Activated CD8-positive, alpha-beta T cell treated with anti-CD3 and anti-CD28 coated beads, Interleukin-2, amount 10 ng/mL, durations not matched to agents 7 days and 5 days (primary cell): ENCODE data around the gene RTN4RL2. TPM values are rescaled to one million over a fixed set of nuclear protein-coding genes. Genes with fewer than 3 reads are reported as not detected.

Experiments
- ATAC-seq: fragments of 150-1000 bp; cut with Tn5 transposase; one replicate; pipeline ENCODE4 v1.10.0; 2021; ENCODE audit warnings: moderate library complexity
- CTCF ChIA-PET: fragments of 350-600 bp; sonication (Branson Sonifier 250); formaldehyde crosslinking; loops from one replicate; lab custom pipeline; 2021; ENCODE audit warnings: antibody characterized with exemption; lab: Charles Lee
- POLR2A ChIA-PET: fragments of 350-600 bp; sonication (Branson Sonifier 250); formaldehyde crosslinking; loops from one replicate; lab custom pipeline; 2021; ENCODE audit warnings: antibody characterized with exemption; lab: Charles Lee
- DNase-seq: peaks from one replicate; pipeline ENCODE4 v3.0.0-alpha.2; 2020
- H3K27ac Mint-ChIP-seq: one replicate; pipeline ENCODE4 v1.8.0; 2021; ENCODE audit warnings: mild to moderate bottlenecking, mixed read lengths
- H3K27me3 Mint-ChIP-seq: one replicate; pipeline ENCODE4 v1.8.0; 2021; ENCODE audit warnings: low read depth, mixed read lengths
- H3K36me3 Mint-ChIP-seq: one replicate; pipeline ENCODE4 v1.8.0; 2021; ENCODE audit warnings: low read depth, mixed read lengths
- H3K4me1 Mint-ChIP-seq: one replicate; pipeline ENCODE4 v1.8.0; 2021; ENCODE audit warnings: low read depth, mixed read lengths
- H3K4me3 Mint-ChIP-seq: one replicate; pipeline ENCODE4 v1.8.0; 2021; ENCODE audit warnings: mild to moderate bottlenecking, mixed read lengths
- H3K9me3 Mint-ChIP-seq: one replicate; pipeline ENCODE4 v1.8.0; 2022; ENCODE audit warnings: mixed read lengths; ENCODE audit not compliant: insufficient read depth
- total RNA-seq, 2 experiments: library from RNA; stranded (reverse); gene quantifications; one replicate each; pipeline ENCODE4 v1.2.3, GENCODE V29; 2021

Gene RTN4RL2
- total RNA-seq, 2 experiments from 2014 or later = 0.47 to 0.57 TPM

DNA sequence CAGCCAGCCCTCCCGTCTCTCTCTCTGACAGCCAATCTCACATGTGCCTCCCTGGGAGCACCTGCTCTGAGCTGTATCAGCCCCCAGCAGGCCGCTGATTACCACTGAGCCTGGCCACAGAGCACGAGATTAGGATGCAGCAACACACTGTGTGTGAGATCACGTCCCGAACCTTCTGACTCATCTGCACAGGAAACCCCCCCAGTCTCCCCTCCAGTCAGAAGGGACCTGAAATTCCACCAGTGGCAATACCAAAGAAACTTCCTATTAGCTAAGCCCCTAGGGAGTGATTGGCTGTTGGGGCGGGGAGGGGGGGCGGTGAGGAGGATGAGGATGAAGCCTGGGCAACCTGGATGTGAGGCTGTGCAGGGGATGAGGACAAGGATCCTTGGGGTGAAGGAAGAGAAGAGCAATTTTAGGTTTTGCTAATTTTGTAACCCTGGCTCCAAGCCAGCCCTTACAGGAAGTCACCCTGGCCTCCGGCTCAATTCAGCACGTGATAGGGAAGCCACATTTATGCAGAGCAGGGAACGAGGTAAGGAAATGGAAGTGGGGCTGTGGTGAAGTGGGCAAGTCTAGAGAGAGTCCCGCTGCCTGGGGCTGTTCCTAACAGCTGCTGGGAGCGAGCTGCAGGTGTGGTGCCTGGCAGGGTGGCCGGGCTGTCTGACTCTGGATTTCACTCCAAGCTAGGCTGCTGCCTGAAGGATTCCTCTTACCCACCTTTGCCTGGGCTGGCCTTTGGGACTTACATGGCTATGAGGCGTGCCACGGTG is 35.4 kb upstream of the RTN4RL2 start:
- Mint-ChIP-seq H3K4me1 (peaks cover 65% of the 10 kb centered on the region), H3K27me3 (peaks cover 10% of the 10 kb centered on the region), H3K9me3 (no peaks in the 10 kb centered on the region), H3K36me3 (peaks cover 60% of the 10 kb centered on the region), H3K27ac (peak overlapping the region; percentile 88), H3K4me3 (peak overlapping the region; percentile 88)
- ChIA-PET POLR2A (interaction anchor here (0.7 to 1.8 kb wide), 4 partner anchors 144 to 1153 kb away, joined by 3 to 5 read pairs (median 3); partner anchors contain the start of gene MED19), CTCF (interaction anchor here (1.5 to 6.4 kb wide), 4 partner anchors 8 to 102 kb away, joined by 3 to 80 read pairs (median 6); partner anchors contain the start of gene RTN4RL2)
- peak; percentile 93 for ATAC-seq
- DNase-seq = peak; percentile 92

DNA sequence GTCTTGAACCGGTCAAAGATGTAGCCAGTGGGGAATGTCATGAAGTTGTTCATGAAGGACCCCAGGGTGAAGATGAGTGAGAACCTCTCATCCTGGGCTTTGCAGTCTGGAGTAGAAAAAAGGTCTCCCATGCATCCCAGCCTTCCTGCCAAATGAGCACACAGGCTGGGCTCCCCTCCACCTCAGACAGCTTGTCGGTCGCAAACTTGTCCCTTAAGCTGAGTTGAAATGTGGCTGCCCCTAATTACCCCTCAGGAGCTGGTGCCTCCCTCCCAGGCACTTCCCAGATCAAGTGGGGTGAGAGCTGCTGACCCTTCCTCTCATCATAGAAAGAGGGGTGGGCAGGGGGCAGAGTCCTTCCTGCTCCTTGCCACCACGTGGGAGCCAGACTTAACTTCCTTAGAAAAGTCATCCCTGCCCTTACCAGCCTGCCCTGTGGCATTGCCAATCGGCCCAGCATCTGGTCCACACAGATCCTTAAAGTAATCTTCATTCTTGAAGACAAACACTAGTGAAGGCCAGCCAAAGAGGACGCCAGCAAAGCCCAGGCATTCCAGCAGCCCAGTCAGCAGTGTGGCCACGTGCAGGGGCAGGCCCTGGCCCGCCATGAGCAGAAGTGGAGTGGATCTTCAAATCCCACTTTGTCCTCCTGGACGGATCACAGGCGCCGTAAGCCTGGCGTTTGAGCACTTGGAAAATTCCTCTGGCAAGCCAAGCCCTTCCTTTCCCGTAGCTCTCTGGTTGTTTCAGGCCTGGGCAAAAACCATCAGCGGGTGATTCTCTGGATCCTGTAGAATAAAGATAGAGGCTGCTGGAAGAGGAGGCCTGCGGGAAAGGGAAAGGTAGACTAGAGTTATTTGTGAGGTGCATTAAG is 34.5 kb upstream of the RTN4RL2 start:
- H3K9me3 Mint-ChIP-seq = no peaks in the 10 kb centered on the region
- H3K36me3 Mint-ChIP-seq = peaks cover 52% of the 10 kb centered on the region
- peak overlapping the region; percentile 88 for H3K4me3 Mint-ChIP-seq
- no peak for DNase-seq
- ChIA-PET POLR2A (interaction anchor here (0.6 to 1.8 kb wide), 5 partner anchors 8 to 1152 kb away, joined by 3 to 5 read pairs (median 3); no protein-coding TSS in a partner anchor), CTCF (interaction anchor here (0.7 to 6.4 kb wide), 8 partner anchors 9 to 102 kb away, joined by 3 to 80 read pairs (median 4); partner anchors contain the start of gene RTN4RL2)
- ATAC-seq = no peak
- peaks cover 60% of the 10 kb centered on the region for H3K4me1 Mint-ChIP-seq
- H3K27ac Mint-ChIP-seq = peak overlapping the region; percentile 88
- peaks cover 10% of the 10 kb centered on the region for H3K27me3 Mint-ChIP-seq

GRCh38 chr11:57426439-57426928 is 33.8 kb upstream of the RTN4RL2 start:
- DNase-seq (peak; percentile 32), ATAC-seq (no peak)
- H3K36me3 Mint-ChIP-seq = peaks cover 46% of the 10 kb centered on the region
- no peaks in the 10 kb centered on the region for H3K9me3 Mint-ChIP-seq
- peaks cover 56% of the 10 kb centered on the region for H3K4me1 Mint-ChIP-seq
- POLR2A ChIA-PET = interaction anchor here (0.6 to 0.9 kb wide), 4 partner anchors 8 to 92 kb away, joined by 3 read pairs; no protein-coding TSS in a partner anchor
- peaks cover 10% of the 10 kb centered on the region for H3K27me3 Mint-ChIP-seq
- peak overlapping the region; percentile 88 for H3K27ac Mint-ChIP-seq
- H3K4me3 Mint-ChIP-seq = peak overlapping the region; percentile 88
- CTCF ChIA-PET = interaction anchor here (0.7 to 6.4 kb wide), 7 partner anchors 10 to 101 kb away, joined by 3 to 80 read pairs (median 4); partner anchors contain the start of gene RTN4RL2

GRCh38 chr11:57426929-57427726 is 33.2 kb upstream of the RTN4RL2 start, which contains the start of gene SLC43A3:
Gene SLC43A3 (minus strand): TSS chr11:57427121. CDS start chr11:57426172, 949 bp downstream.
- ATAC-seq (peak; percentile 70), DNase-seq (peak; percentile 80)
- H3K27me3 Mint-ChIP-seq = peaks cover 10% of the 10 kb centered on the region
- ChIA-PET POLR2A (interaction anchor here (0.7 to 0.9 kb wide), 4 partner anchors 8 to 1150 kb away, joined by 3 read pairs; no protein-coding TSS in a partner anchor), CTCF (interaction anchor here (0.7 to 6.4 kb wide), 10 partner anchors 19 to 101 kb away, joined by 3 to 80 read pairs (median 4); partner anchors contain the start of gene RTN4RL2)
- H3K4me3 Mint-ChIP-seq = peak within 1 kb of the TSS; percentile 88
- peaks cover 40% of the 10 kb centered on the region for H3K36me3 Mint-ChIP-seq
- H3K4me1 Mint-ChIP-seq = peaks cover 49% of the 10 kb centered on the region
- no peaks in the 10 kb centered on the region for H3K9me3 Mint-ChIP-seq
- peak within 1 kb of the TSS; percentile 88 for H3K27ac Mint-ChIP-seq

GRCh38 chr11:57427727-57428082 is 32.6 kb upstream of the RTN4RL2 start:
- Mint-ChIP-seq H3K27ac (peak overlapping the region; percentile 88), H3K9me3 (no peaks in the 10 kb centered on the region), H3K27me3 (peaks cover 10% of the 10 kb centered on the region), H3K4me3 (peak overlapping the region; percentile 88), H3K4me1 (peaks cover 45% of the 10 kb centered on the region), H3K36me3 (peaks cover 34% of the 10 kb centered on the region)
- ATAC-seq = no peak
- ChIA-PET CTCF (interaction anchor here (0.8 to 6.4 kb wide), 7 partner anchors 21 to 99 kb away, joined by 3 to 80 read pairs (median 6); partner anchors contain the start of gene RTN4RL2), POLR2A (interaction anchor here (0.9 kb wide), 1 partner anchor 1149 kb away, joined by 3 read pairs; no protein-coding TSS in a partner anchor)
- DNase-seq = no peak

DNA sequence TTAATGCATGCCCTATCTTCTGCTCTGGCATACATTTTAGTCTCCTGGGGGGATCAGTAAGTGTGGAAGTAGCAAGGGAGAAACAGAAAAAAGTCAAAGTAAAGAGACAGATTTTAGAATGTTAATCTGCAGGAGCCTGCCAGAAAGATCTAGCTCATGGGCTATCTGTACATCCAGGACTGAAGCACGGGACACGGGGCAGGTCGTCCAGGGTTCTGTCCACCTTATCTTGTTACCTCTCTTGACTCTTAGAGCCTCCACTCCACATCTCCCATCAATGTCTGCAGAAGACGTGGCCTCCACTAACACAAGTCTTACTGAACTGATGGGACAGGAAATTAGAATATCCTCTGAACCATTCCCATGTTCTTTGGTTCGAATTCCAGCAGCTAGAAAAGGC is 31.7 kb upstream of the RTN4RL2 start:
- H3K4me3 Mint-ChIP-seq = no peak overlapping the region
- ChIA-PET CTCF (interaction anchor here (1.3 to 6.4 kb wide), 5 partner anchors 31 to 98 kb away, joined by 4 to 80 read pairs (median 10); partner anchors contain the start of gene RTN4RL2), POLR2A (no interaction called here)
- peaks cover 40% of the 10 kb centered on the region for H3K4me1 Mint-ChIP-seq
- H3K27me3 Mint-ChIP-seq = peaks cover 10% of the 10 kb centered on the region
- H3K27ac Mint-ChIP-seq = no peak overlapping the region
- ATAC-seq (no peak), DNase-seq (no peak)
- H3K36me3 Mint-ChIP-seq = peaks cover 24% of the 10 kb centered on the region
- H3K9me3 Mint-ChIP-seq = no peaks in the 10 kb centered on the region

DNA sequence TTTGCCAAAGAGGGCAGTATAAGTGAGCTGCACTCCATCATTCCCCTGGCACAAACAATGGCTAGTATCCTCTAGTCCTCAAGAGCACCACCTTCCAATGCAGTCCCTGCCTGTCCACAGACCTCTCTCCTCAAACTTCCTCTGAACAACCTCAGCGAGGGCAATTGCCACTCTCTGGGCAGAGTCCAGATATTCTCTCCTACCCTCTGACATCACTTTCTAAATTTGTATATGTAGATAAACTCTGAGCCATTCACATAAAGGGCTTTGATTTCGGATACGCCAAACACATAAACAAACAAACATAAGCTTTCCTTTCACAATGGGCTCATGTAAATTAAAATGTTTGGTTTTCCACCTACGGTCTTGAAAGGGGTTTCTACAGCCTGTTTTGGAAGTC is 30.4 kb upstream of the RTN4RL2 start:
- DNase-seq (no peak), ATAC-seq (no peak)
- peaks cover 12% of the 10 kb centered on the region for H3K27me3 Mint-ChIP-seq
- CTCF ChIA-PET = interaction anchor here (1.2 to 2.6 kb wide), 7 partner anchors 28 to 214 kb away, joined by 3 to 12 read pairs (median 6); no protein-coding TSS in a partner anchor
- no peak overlapping the region for H3K27ac Mint-ChIP-seq
- H3K9me3 Mint-ChIP-seq = no peaks in the 10 kb centered on the region
- peaks cover 28% of the 10 kb centered on the region for H3K4me1 Mint-ChIP-seq
- H3K36me3 Mint-ChIP-seq = peaks cover 13% of the 10 kb centered on the region
- POLR2A ChIA-PET = interaction anchor here (1.1 kb wide), 1 partner anchor 23 kb away, joined by 4 read pairs; no protein-coding TSS in a partner anchor
- no peak overlapping the region for H3K4me3 Mint-ChIP-seq

DNA sequence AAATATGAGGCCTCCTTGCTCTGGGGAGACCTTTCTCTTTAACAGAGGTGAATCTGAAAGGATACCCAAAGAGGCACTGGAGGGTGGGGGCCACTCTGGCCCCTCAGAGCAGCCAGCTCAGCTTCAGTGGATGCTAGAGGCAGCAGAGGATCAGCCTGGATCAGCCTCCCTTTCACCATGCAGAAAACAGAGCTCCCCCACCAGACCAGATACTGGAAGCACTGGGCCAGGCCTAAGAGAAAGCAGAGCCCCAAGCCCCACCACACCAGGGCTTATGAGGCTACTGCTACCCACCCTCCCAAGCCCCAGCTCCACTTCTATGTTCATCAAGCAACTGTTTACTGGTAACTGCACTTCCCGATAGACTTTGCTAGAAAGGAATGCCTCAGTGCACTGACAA is 29.4 kb upstream of the RTN4RL2 start:
- ChIA-PET CTCF (interaction anchor here (1.2 to 2.6 kb wide), 6 partner anchors 27 to 213 kb away, joined by 3 to 12 read pairs (median 6); no protein-coding TSS in a partner anchor), POLR2A (interaction anchor here (1.1 kb wide), 1 partner anchor 24 kb away, joined by 4 read pairs; no protein-coding TSS in a partner anchor)
- H3K4me3 Mint-ChIP-seq = no peak overlapping the region
- no peak overlapping the region for H3K27ac Mint-ChIP-seq
- ATAC-seq (no peak), DNase-seq (no peak)
- no peaks in the 10 kb centered on the region for H3K9me3 Mint-ChIP-seq
- peaks cover 18% of the 10 kb centered on the region for H3K4me1 Mint-ChIP-seq
- H3K36me3 Mint-ChIP-seq = peaks cover 6% of the 10 kb centered on the region
- peaks cover 16% of the 10 kb centered on the region for H3K27me3 Mint-ChIP-seq

DNA sequence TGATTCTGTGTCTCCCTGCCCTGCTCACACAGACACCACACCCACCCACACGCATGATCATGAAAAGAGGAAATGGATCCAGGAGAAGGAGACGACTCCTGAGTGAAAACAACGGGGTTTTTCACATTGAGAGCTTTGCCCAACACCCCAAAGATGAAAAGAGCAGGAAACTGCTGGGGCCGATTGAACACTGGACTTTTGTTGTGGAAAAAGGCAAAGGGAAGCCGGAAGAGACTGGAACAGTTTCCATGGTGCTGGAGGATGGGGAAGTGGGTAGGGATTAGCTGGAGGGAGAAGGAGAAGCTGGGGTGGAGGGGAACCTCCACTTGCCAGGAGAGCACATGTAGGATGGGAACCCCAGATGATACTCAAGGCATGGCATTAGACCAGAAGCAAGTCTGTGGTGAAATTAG is 28.2 kb upstream of the RTN4RL2 start:
- Mint-ChIP-seq H3K27me3 (peaks cover 16% of the 10 kb centered on the region), H3K4me3 (no peak overlapping the region), H3K9me3 (no peaks in the 10 kb centered on the region), H3K27ac (no peak overlapping the region), H3K4me1 (peaks cover 10% of the 10 kb centered on the region), H3K36me3 (no peaks in the 10 kb centered on the region)
- ChIA-PET CTCF (interaction anchor here (2.6 kb wide), 1 partner anchor 62 kb away, joined by 10 read pairs; no protein-coding TSS in a partner anchor), POLR2A (no interaction called here)
- no peak for ATAC-seq
- no peak for DNase-seq

GRCh38 chr11:57432714-57433163 is 27.6 kb upstream of the RTN4RL2 start:
- DNase-seq = peak; percentile 35
- CTCF ChIA-PET = no interaction called here
- Mint-ChIP-seq H3K4me1 (peaks cover 5% of the 10 kb centered on the region), H3K9me3 (no peaks in the 10 kb centered on the region), H3K4me3 (no peak overlapping the region), H3K27ac (no peak overlapping the region), H3K27me3 (peaks cover 16% of the 10 kb centered on the region), H3K36me3 (no peaks in the 10 kb centered on the region)
- peak; percentile 44 for ATAC-seq
- POLR2A ChIA-PET = no interaction called here
